Tibial nerve (tissue), 3 donors: ENCODE measurements around the gene RIOX2.

Experiments used
- POLR2A ChIP-seq, 2 donors: fragments of 450-650 bp; IDR thresholded peaks; one replicate each; pipeline ENCODE4 v1.6.1; 2017; ENCODE audit warnings: antibody characterized with exemption in 2 of 2, mild to moderate bottlenecking in 2 of 2, moderate library complexity in 2 of 2
- TF ChIP-seq, protein P1 (sequence below), 5 experiments: fragments of 200-600 bp in 3 of 5; fragments of 450-650 bp in 2 of 5; sonication (generic) in 3 of 5; IDR thresholded peaks; one replicate each; pipeline ENCODE4 v1.5.1; 2016 to 2019; ENCODE audit warnings: antibody characterized with exemption in 5 of 5, mild to moderate bottlenecking in 3 of 5, moderate library complexity in 2 of 5

DNA sequence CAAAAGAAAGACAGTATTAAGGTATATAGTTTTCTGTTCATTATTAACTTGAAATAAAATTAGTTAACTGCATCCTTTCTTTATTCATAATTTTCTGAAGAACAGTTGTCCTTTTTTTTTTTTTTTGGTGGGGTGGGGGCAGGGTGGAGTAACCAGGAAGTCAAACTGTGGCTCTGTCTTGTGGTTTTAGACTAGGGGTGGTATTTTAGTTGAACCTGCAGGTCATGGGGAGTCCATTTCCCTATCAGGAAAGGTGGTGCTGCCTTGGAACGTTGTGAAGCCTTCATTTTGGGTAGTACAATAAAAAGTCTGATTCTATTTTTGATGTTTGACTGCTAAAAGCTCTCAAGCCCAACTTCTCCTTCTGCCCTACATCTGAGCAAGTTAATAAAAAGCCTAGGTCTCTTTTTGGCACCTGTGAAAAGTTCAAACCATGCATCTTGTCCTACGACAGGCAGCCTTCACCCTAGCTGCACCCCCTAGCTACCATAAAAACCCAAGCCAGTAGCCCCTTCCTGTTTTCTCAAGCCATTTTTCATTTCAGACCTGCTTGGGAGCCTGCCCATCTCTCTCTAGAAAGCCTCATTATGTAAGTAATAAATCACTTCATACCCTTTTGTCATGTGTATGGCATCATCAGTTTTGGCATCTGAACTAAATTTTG lies 31.2 kb upstream of the RIOX2 start:
- TF ChIP-seq POLR2A (IDR thresholded peaks at IDR 0.05), result no peak
- TF ChIP-seq, protein P1, sequence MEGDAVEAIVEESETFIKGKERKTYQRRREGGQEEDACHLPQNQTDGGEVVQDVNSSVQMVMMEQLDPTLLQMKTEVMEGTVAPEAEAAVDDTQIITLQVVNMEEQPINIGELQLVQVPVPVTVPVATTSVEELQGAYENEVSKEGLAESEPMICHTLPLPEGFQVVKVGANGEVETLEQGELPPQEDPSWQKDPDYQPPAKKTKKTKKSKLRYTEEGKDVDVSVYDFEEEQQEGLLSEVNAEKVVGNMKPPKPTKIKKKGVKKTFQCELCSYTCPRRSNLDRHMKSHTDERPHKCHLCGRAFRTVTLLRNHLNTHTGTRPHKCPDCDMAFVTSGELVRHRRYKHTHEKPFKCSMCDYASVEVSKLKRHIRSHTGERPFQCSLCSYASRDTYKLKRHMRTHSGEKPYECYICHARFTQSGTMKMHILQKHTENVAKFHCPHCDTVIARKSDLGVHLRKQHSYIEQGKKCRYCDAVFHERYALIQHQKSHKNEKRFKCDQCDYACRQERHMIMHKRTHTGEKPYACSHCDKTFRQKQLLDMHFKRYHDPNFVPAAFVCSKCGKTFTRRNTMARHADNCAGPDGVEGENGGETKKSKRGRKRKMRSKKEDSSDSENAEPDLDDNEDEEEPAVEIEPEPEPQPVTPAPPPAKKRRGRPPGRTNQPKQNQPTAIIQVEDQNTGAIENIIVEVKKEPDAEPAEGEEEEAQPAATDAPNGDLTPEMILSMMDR (IDR thresholded peaks at IDR 0.05), result no peak
